Natural killer cell (primary cell): ENCODE results near the gene ZNF365. TPM values are rescaled to one million over a fixed set of nuclear protein-coding genes. Genes with fewer than 3 reads are reported as not detected.

Source experiments
- ATAC-seq, 3 donors: fragments of 150-1000 bp in 2 of 3; fragments of 200-7000 bp in 1 of 3; cut with Tn5 transposase; 1 replicate in 1 of 3; 2 replicates in 2 of 3; pipeline ENCODE4 v1.10.0; 2021; ENCODE audit warnings: mild to moderate bottlenecking in 2 of 3, moderate library complexity in 2 of 3
- DNase-seq, 2 donors: peaks; one replicate each; pipeline versions ENCODE4 v3.0.0 to v3.0.0-alpha.2; 2013 to 2021; ENCODE audit warnings: mixed read lengths in 1 of 2
- H3K27ac ChIP-seq: one replicate; pipeline ENCODE4 v1.5.1; 2013; ENCODE audit warnings: mild to moderate bottlenecking, low read length
- H3K27me3 ChIP-seq: one replicate; pipeline ENCODE4 v1.6.1; 2013; ENCODE audit warnings: low read length; ENCODE audit not compliant: control insufficient read depth, insufficient read depth
- H3K36me3 ChIP-seq: one replicate; pipeline ENCODE4 v1.6.1; 2013; ENCODE audit warnings: low read length; ENCODE audit not compliant: control insufficient read depth, insufficient read depth
- H3K4me1 ChIP-seq: one replicate; pipeline ENCODE4 v1.6.1; 2013; ENCODE audit warnings: low read length; ENCODE audit not compliant: control insufficient read depth, insufficient read depth
- H3K4me3 ChIP-seq: one replicate; pipeline ENCODE4 v1.5.1; 2013; ENCODE audit warnings: low read length
- H3K9me3 ChIP-seq: one replicate; pipeline ENCODE4 v1.6.1; 2013; ENCODE audit warnings: low read length; ENCODE audit not compliant: control insufficient read depth, insufficient read depth
- H3K27ac Mint-ChIP-seq, 2 donors: one replicate each; pipeline ENCODE4 v1.8.0; 2022; ENCODE audit warnings: mild to moderate bottlenecking in 2 of 2, mixed read lengths in 2 of 2, moderate library complexity in 1 of 2
- H3K27me3 Mint-ChIP-seq, 2 donors: one replicate each; pipeline ENCODE4 v1.8.0; 2022; ENCODE audit warnings: low read depth in 2 of 2, mixed read lengths in 2 of 2
- H3K36me3 Mint-ChIP-seq: one replicate; pipeline ENCODE4 v1.8.0; 2022; ENCODE audit warnings: mixed read lengths
- H3K4me1 Mint-ChIP-seq, 2 donors: one replicate each; pipeline ENCODE4 v1.8.0; 2022; ENCODE audit warnings: mixed read lengths in 2 of 2
- H3K4me3 Mint-ChIP-seq: one replicate; pipeline ENCODE4 v1.8.0; 2022; ENCODE audit warnings: mild to moderate bottlenecking, moderate library complexity, mixed read lengths
- H3K9me3 Mint-ChIP-seq, 2 donors: one replicate each; pipeline ENCODE4 v1.8.0; 2022; ENCODE audit warnings: mixed read lengths in 2 of 2
- WGBS: methylation state at CpG from one replicate; pipeline ENCODE4 v1.1.7; 2013; ENCODE audit warnings: missing lambda C conversion rate; ENCODE audit not compliant: insufficient coverage; 5-methylcytosine and 5-hydroxymethylcytosine counted together
- intact Hi-C: fragments of 100-400 bp; cut with micrococcal nuclease; formaldehyde crosslinking; loops from one replicate; pipeline ENCODE4 v1.14.2; 2022
- total RNA-seq, 4 donors: library from RNA; stranded (reverse); fragments of 120-200 nt in 1 of 4; gene quantifications; one replicate each; pipeline versions ENCODE4 v1.2.3 to v1.2.4, GENCODE V29; 2013 to 2022
- TF ChIP-seq, protein P1 (sequence below): fragments of 200-600 bp; IDR thresholded peaks from one replicate; pipeline ENCODE4 v1.8.0; 2022; ENCODE audit warnings: antibody characterized with exemption

Gene ZNF365
- total RNA-seq, 3 donors from 2014 or later (not counting 1 experiment from before 2014, with no cell fraction given), result 4.0 to 8.0 (median 4.5) TPM

DNA sequence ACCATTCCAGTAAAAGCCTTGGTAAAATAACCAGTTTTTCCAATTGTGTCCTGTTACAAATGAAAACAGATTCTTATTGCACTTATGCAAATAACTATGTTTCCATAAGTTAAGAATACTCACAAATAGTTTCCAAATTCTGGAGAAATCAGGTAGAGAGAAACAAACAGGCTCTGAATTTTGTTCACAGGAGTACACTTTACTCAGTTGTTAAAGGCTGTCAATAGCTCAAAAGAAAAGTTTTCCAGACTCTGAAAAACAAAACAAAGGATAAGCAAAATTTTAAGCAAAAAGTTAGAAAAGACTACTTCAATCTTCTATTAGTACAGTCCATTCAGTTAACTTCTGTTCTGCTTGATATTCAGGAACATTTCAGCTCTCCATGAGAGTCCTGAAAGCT is 32.8 kb upstream of the ZNF365 start:
- peaks cover 25% of the 10 kb centered on the region for H3K36me3 Mint-ChIP-seq
- Histone ChIP-seq H3K27ac (no peak overlapping the region), H3K4me3 (no peak overlapping the region), H3K27me3 (no peaks in the 10 kb centered on the region), H3K36me3 (no peaks in the 10 kb centered on the region), H3K9me3 (peaks cover 18% of the 10 kb centered on the region), H3K4me1 (no peaks in the 10 kb centered on the region)
- H3K27me3 Mint-ChIP-seq, result no peaks in the 10 kb centered on the region
- peaks cover 4 to 7% of the 10 kb centered on the region in 2 donors for H3K9me3 Mint-ChIP-seq
- no peaks in the 10 kb centered on the region for H3K4me1 Mint-ChIP-seq
- no peak overlapping the region for H3K27ac Mint-ChIP-seq
- H3K4me3 Mint-ChIP-seq, result no peak overlapping the region
- intact Hi-C loops, result no loop called here
- ATAC-seq (no peak), DNase-seq (no peak)
- TF ChIP-seq, protein P1, sequence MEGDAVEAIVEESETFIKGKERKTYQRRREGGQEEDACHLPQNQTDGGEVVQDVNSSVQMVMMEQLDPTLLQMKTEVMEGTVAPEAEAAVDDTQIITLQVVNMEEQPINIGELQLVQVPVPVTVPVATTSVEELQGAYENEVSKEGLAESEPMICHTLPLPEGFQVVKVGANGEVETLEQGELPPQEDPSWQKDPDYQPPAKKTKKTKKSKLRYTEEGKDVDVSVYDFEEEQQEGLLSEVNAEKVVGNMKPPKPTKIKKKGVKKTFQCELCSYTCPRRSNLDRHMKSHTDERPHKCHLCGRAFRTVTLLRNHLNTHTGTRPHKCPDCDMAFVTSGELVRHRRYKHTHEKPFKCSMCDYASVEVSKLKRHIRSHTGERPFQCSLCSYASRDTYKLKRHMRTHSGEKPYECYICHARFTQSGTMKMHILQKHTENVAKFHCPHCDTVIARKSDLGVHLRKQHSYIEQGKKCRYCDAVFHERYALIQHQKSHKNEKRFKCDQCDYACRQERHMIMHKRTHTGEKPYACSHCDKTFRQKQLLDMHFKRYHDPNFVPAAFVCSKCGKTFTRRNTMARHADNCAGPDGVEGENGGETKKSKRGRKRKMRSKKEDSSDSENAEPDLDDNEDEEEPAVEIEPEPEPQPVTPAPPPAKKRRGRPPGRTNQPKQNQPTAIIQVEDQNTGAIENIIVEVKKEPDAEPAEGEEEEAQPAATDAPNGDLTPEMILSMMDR, result no peak

DNA sequence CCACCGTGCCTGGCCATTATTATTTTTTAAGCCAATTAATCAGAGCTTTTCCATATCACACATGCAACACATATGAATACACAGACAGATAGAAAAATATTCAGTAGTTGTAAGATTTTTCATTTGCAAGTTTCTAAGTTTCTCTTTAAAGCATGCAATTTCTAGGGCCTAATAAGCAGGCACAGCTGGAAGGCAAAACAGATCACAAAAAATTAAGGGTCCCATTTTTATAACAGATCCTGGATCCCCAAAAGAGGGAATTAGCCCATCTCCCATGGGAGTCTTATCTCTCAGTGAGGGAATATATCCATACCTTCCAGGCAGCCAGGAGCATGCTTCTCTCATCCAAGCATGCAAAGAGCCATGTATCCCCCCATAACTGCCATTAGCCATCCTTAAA is 31.2 kb upstream of the ZNF365 start:
- Mint-ChIP-seq H3K36me3 (peaks cover 38% of the 10 kb centered on the region), H3K9me3 (peaks cover 4 to 7% of the 10 kb centered on the region in 2 donors), H3K4me1 (no peaks in the 10 kb centered on the region), H3K4me3 (no peak overlapping the region), H3K27me3 (no peaks in the 10 kb centered on the region), H3K27ac (no peak overlapping the region)
- H3K4me3 ChIP-seq, result no peak overlapping the region
- H3K4me1 ChIP-seq, result no peaks in the 10 kb centered on the region
- H3K36me3 ChIP-seq, result no peaks in the 10 kb centered on the region
- TF ChIP-seq, protein P1, result no peak
- H3K27me3 ChIP-seq, result no peaks in the 10 kb centered on the region
- no peak for DNase-seq
- peaks cover 23% of the 10 kb centered on the region for H3K9me3 ChIP-seq
- ATAC-seq, result no peak
- intact Hi-C loops, result no loop called here
- WGBS, result 100% methylated on average over 1 of the region's 1 CpG
- no peak overlapping the region for H3K27ac ChIP-seq

DNA sequence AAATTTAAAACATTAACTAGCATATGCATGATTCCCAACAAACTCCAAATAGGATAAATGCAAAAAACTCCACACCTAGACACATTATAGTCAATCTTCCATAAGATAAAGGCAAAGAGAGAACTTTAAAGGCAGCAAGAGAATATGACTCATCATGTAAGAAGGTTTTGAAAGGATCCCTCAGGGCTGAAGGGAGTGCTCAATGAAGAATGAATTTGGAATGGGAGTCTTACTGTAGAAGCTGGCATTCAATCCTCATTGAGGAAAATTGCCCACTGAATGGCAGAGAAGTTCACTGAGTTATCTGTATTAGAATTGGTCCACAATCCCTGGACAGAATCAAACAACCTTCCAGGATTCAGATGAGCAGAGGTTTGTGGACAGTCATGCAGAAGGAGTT is 26.1 kb upstream of the ZNF365 start:
- ATAC-seq (no peak), DNase-seq (no peak)
- H3K9me3 Mint-ChIP-seq, result peaks cover 6 to 11% of the 10 kb centered on the region in 2 donors
- no peak overlapping the region for H3K4me3 Mint-ChIP-seq
- no peaks in the 10 kb centered on the region for H3K4me1 Mint-ChIP-seq
- no peaks in the 10 kb centered on the region for H3K4me1 ChIP-seq
- H3K27me3 Mint-ChIP-seq, result peaks cover 9 to 13% of the 10 kb centered on the region in 2 donors
- H3K4me3 ChIP-seq, result no peak overlapping the region
- H3K9me3 ChIP-seq, result peaks cover 18% of the 10 kb centered on the region
- TF ChIP-seq, protein P1, result no peak
- no peaks in the 10 kb centered on the region for H3K36me3 ChIP-seq
- H3K36me3 Mint-ChIP-seq, result peaks cover 52% of the 10 kb centered on the region
- intact Hi-C loops, result no loop called here
- H3K27ac ChIP-seq, result no peak overlapping the region
- H3K27ac Mint-ChIP-seq, result no peak overlapping the region
- H3K27me3 ChIP-seq, result no peaks in the 10 kb centered on the region

DNA sequence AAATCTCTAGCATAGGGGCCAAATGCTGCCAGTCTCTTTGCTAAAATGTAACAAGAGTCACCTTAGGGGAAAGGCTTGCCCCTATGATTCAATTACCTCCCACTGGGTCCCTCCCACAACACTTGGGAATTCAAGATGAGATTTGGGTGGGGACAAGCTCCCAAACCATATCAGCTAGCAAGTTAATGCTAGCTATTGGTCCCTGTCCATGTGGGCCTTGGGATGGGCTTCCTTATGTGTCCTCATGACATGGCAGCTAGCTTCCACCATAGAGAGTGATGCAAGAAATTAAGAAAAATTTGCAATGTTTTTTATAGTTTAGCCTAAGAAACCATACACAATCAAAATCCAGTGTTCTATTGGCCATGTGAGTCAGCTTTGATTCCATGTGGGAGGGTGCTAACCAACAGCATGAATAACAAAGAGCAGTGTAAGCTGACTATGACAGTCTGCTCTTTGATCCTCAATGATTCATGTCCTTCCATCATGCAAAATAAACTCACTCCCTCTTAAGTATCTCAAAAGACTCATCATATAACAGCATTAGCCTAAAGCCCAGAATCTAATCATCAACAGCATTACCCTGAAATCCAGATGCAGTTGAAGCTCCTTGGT is 21.7 kb upstream of the ZNF365 start:
- intact Hi-C loops, result no loop called here
- Mint-ChIP-seq H3K4me1 (peaks cover 0 to 6% of the 10 kb centered on the region in 2 donors), H3K9me3 (peaks cover 6 to 7% of the 10 kb centered on the region in 2 donors), H3K27ac (no peak overlapping the region), H3K4me3 (no peak overlapping the region), H3K36me3 (peaks cover 24% of the 10 kb centered on the region), H3K27me3 (peaks cover 9 to 13% of the 10 kb centered on the region in 2 donors)
- no peak overlapping the region for H3K27ac ChIP-seq
- H3K4me1 ChIP-seq, result no peaks in the 10 kb centered on the region
- TF ChIP-seq, protein P1, result no peak
- no peaks in the 10 kb centered on the region for H3K36me3 ChIP-seq
- peaks cover 5% of the 10 kb centered on the region for H3K9me3 ChIP-seq
- ATAC-seq, result no peak
- DNase-seq, result no peak
- H3K4me3 ChIP-seq, result no peak overlapping the region
- no peaks in the 10 kb centered on the region for H3K27me3 ChIP-seq
